Nephron (organoid): ENCODE measurements around the gene RFTN1.
A peak's percentile ranks its signal among the peaks of the same experiment; 100 is the strongest.
"Not testable (repeated sequence)": the region's sequence is repeated elsewhere in the genome, so short reads cannot be mapped to it uniquely, and the experiment has no call there.

Experiments
- H3K27ac Mint-ChIP-seq, 3 experiments: 2 replicates each; pipeline ENCODE4 v1.8.0; 2020; ENCODE audit warnings: mixed read lengths in 3 of 3, mild to moderate bottlenecking in 2 of 3, moderate library complexity in 1 of 3
- H3K27me3 Mint-ChIP-seq: 2 replicates; pipeline ENCODE4 v1.8.0; 2021; ENCODE audit warnings: low read depth, mild to moderate bottlenecking, moderate library complexity, mixed read lengths
- H3K36me3 Mint-ChIP-seq: 2 replicates; pipeline ENCODE4 v1.8.0; 2020; ENCODE audit warnings: low read depth, mixed read lengths
- H3K4me1 Mint-ChIP-seq: 2 replicates; pipeline ENCODE4 v1.8.0; 2020; ENCODE audit warnings: mixed read lengths
- H3K4me3 Mint-ChIP-seq, 3 experiments: 2 replicates each; pipeline ENCODE4 v1.8.0; 2020; ENCODE audit warnings: mild to moderate bottlenecking in 3 of 3, mixed read lengths in 3 of 3, moderate library complexity in 2 of 3
- H3K9me3 Mint-ChIP-seq: 2 replicates; pipeline ENCODE4 v1.8.0; 2020; ENCODE audit warnings: mixed read lengths
- CTCF ChIP-seq, 3 experiments: fragments of 200-600 bp; sonication (generic); IDR thresholded peaks; one replicate each; pipeline ENCODE4 v1.5.0; 2021; ENCODE audit warnings: antibody characterized with exemption in 3 of 3; ENCODE audit not compliant: unreplicated experiment in 3 of 3

Gene RFTN1

GRCh38 chr3:16496408-16497222 is 16.9 kb downstream of the RFTN1 start:
- no peaks in the 10 kb centered on the region for H3K27me3 Mint-ChIP-seq
- no peaks in the 10 kb centered on the region for H3K9me3 Mint-ChIP-seq
- peaks cover 20% of the 10 kb centered on the region for H3K4me1 Mint-ChIP-seq
- no peak for TF ChIP-seq CTCF (IDR thresholded peaks at IDR 0.05; ENCODE audit: unreplicated experiment in 3 of 3)
- no peak overlapping the region for H3K4me3 Mint-ChIP-seq
- peaks cover 14% of the 10 kb centered on the region for H3K36me3 Mint-ChIP-seq
- no peak overlapping the region for H3K27ac Mint-ChIP-seq

- no peak for TF ChIP-seq CTCF (IDR thresholded peaks at IDR 0.05; ENCODE audit: unreplicated experiment in 3 of 3)
- H3K27me3 Mint-ChIP-seq, result no peaks in the 10 kb centered on the region
- no peak overlapping the region for H3K4me3 Mint-ChIP-seq
- H3K27ac Mint-ChIP-seq, result no peak overlapping the region
- peaks cover 3% of the 10 kb centered on the region for H3K9me3 Mint-ChIP-seq
- peaks cover 20% of the 10 kb centered on the region for H3K36me3 Mint-ChIP-seq
- H3K4me1 Mint-ChIP-seq, result peaks cover 20% of the 10 kb centered on the region
Measured at GRCh38 chr3:16496008-16496407, 17.5 kb downstream of the RFTN1 start.

- no peak overlapping the region for H3K4me3 Mint-ChIP-seq
- peak overlapping the region; percentile 6 to 77 (median 6) for H3K27ac Mint-ChIP-seq
- peaks cover 7% of the 10 kb centered on the region for H3K9me3 Mint-ChIP-seq
- H3K36me3 Mint-ChIP-seq, result peaks cover 26% of the 10 kb centered on the region
- H3K27me3 Mint-ChIP-seq, result no peaks in the 10 kb centered on the region
- H3K4me1 Mint-ChIP-seq, result peaks cover 22% of the 10 kb centered on the region
- TF ChIP-seq CTCF (IDR thresholded peaks at IDR 0.05; ENCODE audit: unreplicated experiment in 3 of 3), result no peak
Measured at GRCh38 chr3:16494814-16495431, 18.6 kb downstream of the RFTN1 start.

GRCh38 chr3:16494094-16494493 is 19.4 kb downstream of the RFTN1 start:
- Mint-ChIP-seq H3K36me3 (peaks cover 28% of the 10 kb centered on the region), H3K4me1 (peaks cover 23% of the 10 kb centered on the region), H3K27ac (peak overlapping the region in 1 of 3 experiments; percentile 77), H3K27me3 (no peaks in the 10 kb centered on the region), H3K9me3 (peaks cover 7% of the 10 kb centered on the region), H3K4me3 (no peak overlapping the region)
- TF ChIP-seq CTCF (IDR thresholded peaks at IDR 0.05; ENCODE audit: unreplicated experiment in 3 of 3), result no peak

- peaks cover 28% of the 10 kb centered on the region for H3K36me3 Mint-ChIP-seq
- H3K4me3 Mint-ChIP-seq, result no peak overlapping the region
- H3K9me3 Mint-ChIP-seq, result peaks cover 7% of the 10 kb centered on the region
- no peak for TF ChIP-seq CTCF (IDR thresholded peaks at IDR 0.05; ENCODE audit: unreplicated experiment in 3 of 3)
- H3K27me3 Mint-ChIP-seq, result no peaks in the 10 kb centered on the region
- peaks cover 14% of the 10 kb centered on the region for H3K4me1 Mint-ChIP-seq
- H3K27ac Mint-ChIP-seq, result peak overlapping the region in 1 of 3 experiments; percentile 34
Measured at GRCh38 chr3:16490062-16490619, 23.4 kb downstream of the RFTN1 start.

GRCh38 chr3:16489326-16490061 is 24.0 kb downstream of the RFTN1 start:
- not testable (repeated sequence) for H3K9me3 Mint-ChIP-seq, H3K27me3 Mint-ChIP-seq, H3K4me3 Mint-ChIP-seq, H3K4me1 Mint-ChIP-seq
- Mint-ChIP-seq H3K27ac (peak overlapping the region in 1 of 3 experiments; percentile 34), H3K36me3 (peaks cover 28% of the 10 kb centered on the region)
